Measurements from ENCODE around the gene NLRP12. TPM values are rescaled to one million over a fixed set of nuclear protein-coding genes. Genes with fewer than 3 reads are reported as not detected.

The NLRP12 gene
- polyA plus RNA-seq, 1 experiment, result not detected

DNA sequence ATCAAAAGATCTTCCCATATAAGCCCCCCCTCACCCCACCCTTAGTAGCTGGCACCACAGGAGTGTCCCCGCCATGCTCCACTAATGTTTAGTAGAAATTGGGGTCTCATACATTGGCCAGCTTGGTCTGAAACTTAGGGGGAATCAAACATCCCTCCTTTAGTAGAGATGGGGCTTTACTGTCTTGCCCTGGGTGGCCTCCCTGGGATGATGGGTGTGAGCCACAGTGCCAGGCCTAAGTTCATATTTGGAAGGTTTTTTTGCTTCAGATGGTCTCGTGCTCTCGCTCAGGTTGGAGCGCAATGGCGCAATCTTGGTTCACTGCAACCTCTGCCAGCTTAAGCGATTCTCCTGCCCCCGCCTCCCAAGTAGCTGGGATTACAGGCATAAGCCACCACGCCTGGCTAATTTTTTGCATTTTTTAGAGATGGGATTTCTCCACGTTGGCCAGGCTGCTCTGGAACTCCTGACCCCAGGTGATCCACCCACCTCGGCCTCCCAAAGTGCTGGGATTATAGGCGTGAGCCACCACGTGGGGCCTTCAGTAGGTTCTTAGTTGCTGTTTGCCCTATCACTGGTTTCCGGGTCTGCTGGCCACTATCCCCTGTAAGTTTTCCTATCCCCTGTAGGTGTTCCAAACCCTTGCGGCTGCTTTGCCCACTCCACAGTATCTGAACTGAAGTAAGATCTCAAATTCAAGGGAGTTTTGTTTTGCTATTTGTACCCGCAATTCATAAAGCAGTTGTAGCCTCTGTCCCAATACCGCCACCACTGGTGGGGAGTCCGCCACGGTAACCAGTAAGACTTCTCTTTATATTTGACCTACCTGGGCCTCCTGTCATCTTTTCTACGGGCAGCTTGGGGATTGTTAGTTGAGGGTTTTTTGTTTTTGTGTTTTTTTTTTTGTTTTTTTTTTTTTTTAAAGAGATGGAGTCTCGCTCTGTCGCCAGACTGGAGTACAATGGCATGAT is 34.1 kb downstream of the NLRP12 start:
- ChIA-PET CTCF (interaction anchor here (1.5 to 2.2 kb wide), 2 partner anchors 240 to 241 kb away, joined by 7 to 11 read pairs; no protein-coding TSS in a partner anchor), POLR2A (no interaction called here)
- no peak overlapping the region for H3K4me3 ChIP-seq (ENCODE audit: low read depth, low read length)
- H3K9me3 ChIP-seq (ENCODE audit: control insufficient read depth, insufficient read depth, low read length), result peaks cover 7% of the 10 kb centered on the region; the same call in 1 of the 2 replicates
- no peak overlapping the region for H3K27ac ChIP-seq (ENCODE audit: low read depth, low read length)
- no peak for DNase-seq (ENCODE audit: low read depth, low spot score)
- TF ChIP-seq, protein P1, sequence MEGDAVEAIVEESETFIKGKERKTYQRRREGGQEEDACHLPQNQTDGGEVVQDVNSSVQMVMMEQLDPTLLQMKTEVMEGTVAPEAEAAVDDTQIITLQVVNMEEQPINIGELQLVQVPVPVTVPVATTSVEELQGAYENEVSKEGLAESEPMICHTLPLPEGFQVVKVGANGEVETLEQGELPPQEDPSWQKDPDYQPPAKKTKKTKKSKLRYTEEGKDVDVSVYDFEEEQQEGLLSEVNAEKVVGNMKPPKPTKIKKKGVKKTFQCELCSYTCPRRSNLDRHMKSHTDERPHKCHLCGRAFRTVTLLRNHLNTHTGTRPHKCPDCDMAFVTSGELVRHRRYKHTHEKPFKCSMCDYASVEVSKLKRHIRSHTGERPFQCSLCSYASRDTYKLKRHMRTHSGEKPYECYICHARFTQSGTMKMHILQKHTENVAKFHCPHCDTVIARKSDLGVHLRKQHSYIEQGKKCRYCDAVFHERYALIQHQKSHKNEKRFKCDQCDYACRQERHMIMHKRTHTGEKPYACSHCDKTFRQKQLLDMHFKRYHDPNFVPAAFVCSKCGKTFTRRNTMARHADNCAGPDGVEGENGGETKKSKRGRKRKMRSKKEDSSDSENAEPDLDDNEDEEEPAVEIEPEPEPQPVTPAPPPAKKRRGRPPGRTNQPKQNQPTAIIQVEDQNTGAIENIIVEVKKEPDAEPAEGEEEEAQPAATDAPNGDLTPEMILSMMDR (IDR thresholded peaks at IDR 0.05; ENCODE audit: low read depth, low read length), result no peak
- no peaks in the 10 kb centered on the region for H3K27me3 ChIP-seq (ENCODE audit: control insufficient read depth, insufficient read depth, low read length)

DNA sequence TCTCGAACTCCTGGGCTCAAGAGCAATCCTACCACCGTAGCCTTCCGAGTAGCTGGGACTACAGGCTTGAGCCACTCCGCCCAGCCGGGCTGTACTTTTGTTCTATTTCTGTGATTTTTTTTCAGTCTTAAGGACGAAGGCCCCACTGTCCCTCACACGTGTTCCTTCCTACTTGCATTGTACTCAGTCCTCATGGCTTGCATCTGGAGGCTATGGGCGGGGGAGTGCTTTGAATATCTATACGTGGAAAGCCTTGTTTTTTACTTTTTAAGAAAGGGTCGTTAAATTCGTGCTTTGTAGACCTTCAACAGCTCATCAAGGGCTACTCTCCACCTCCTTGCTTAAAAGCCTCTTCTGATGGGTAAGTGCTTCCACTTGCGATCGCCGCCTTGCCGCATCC is 36.8 kb downstream of the NLRP12 start:
- TF ChIP-seq, protein P1 (IDR thresholded peaks at IDR 0.05; ENCODE audit: low read depth, low read length), result no peak
- Histone ChIP-seq H3K9me3 (ENCODE audit: control insufficient read depth, insufficient read depth, low read length) (peaks cover 7% of the 10 kb centered on the region; the same call in 1 of the 2 replicates), H3K27ac (ENCODE audit: low read depth, low read length) (no peak overlapping the region), H3K4me3 (ENCODE audit: low read depth, low read length) (no peak overlapping the region), H3K27me3 (ENCODE audit: control insufficient read depth, insufficient read depth, low read length) (no peaks in the 10 kb centered on the region)
- no peak for DNase-seq (ENCODE audit: low read depth, low spot score)
- ChIA-PET POLR2A (no interaction called here), CTCF (interaction anchor here (0.7 kb wide), 1 partner anchor 74 kb away, joined by 5 read pairs; no protein-coding TSS in a partner anchor)

DNA sequence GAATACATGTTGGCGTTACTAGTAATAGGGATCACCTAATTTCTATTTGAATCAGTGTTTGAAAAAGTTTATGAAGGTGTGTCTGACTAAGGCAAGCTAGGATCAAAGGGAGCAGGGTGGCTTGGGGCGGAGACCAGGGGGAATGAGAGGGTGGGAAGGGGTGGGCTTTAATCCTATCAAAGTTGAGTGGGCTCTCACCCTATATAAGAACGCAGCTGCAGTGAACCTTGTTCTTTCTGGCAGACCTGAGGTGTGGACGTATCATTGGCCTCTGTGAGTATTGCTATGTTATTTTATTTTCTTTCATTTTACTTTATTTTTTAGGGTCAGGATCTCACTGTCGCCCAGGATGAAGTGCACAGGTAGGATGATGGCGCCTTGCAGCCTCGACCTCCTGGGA is 37.4 kb downstream of the NLRP12 start:
- H3K9me3 ChIP-seq (ENCODE audit: control insufficient read depth, insufficient read depth, low read length), result peaks cover 7% of the 10 kb centered on the region; the same call in 1 of the 2 replicates
- H3K4me3 ChIP-seq (ENCODE audit: low read depth, low read length), result no peak overlapping the region
- POLR2A ChIA-PET, result no interaction called here
- H3K27me3 ChIP-seq (ENCODE audit: control insufficient read depth, insufficient read depth, low read length), result no peaks in the 10 kb centered on the region
- DNase-seq (ENCODE audit: low read depth, low spot score), result no peak
- TF ChIP-seq, protein P1 (IDR thresholded peaks at IDR 0.05; ENCODE audit: low read depth, low read length), result no peak
- H3K27ac ChIP-seq (ENCODE audit: low read depth, low read length), result no peak overlapping the region
- CTCF ChIA-PET, result interaction anchor here (0.7 kb wide), 1 partner anchor 73 kb away, joined by 5 read pairs; no protein-coding TSS in a partner anchor

DNA sequence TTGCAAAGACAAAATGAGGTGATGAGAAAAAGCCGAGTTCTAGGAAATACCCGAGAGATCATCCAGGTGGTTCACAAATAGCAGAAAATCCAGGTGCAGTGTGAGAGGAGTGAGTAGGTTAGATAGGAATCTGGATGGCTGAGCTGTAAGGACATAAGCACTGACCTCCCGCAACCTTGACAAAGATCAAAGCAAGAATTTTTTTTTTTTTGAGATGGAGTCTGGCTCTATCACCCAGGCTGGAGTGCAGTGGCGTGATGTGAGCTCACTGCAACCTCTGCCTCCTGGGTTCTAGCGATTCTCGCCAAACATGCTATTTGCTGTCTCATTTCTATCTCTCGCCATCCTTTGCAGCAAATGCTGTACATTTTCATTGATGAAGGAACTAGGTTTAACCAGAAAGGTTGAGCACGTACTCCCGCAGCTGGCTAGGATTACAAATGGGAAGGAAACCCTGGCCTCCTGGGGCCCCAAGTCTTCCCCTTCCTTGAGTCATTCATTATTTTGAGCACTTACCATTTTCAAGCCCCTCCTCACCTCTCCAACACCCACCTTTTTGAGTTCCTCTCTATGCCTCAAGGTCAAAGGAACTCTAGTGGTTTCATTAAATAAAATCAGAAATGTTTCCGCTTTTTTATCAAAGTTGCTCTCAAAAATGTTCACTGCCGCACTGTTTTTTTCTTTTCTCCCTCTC is 38.8 kb downstream of the NLRP12 start:
- ChIA-PET CTCF (no interaction called here), POLR2A (no interaction called here)
- DNase-seq (ENCODE audit: low read depth, low spot score), result no peak

More for the DNA sequence above, 38.8 kb downstream of the NLRP12 start:
- Histone ChIP-seq H3K27ac (ENCODE audit: low read depth, low read length) (no peak overlapping the region), H3K4me3 (ENCODE audit: low read depth, low read length) (no peak overlapping the region), H3K9me3 (ENCODE audit: control insufficient read depth, insufficient read depth, low read length) (peaks cover 10% of the 10 kb centered on the region), H3K27me3 (ENCODE audit: control insufficient read depth, insufficient read depth, low read length) (no peaks in the 10 kb centered on the region)
- TF ChIP-seq, protein P1 (IDR thresholded peaks at IDR 0.05; ENCODE audit: low read depth, low read length), result no peak
